ENCODE measurements around the gene RBMXL3.

RBMXL3 gene

GRCh38 chrX:115233497-115234455 is 44.6 kb downstream of the RBMXL3 start, which contains the start of gene LRCH2:
Gene LRCH2 (minus strand): TSS chrX:115234096. CDS start chrX:115234041, 55 bp downstream.
- DNase-seq (ENCODE audit: low read depth, low spot score): no peak

GRCh38 chrX:115234461-115234860 is 45.3 kb downstream of the RBMXL3 start:
- DNase-seq (ENCODE audit: low read depth, low spot score): no peak

GRCh38 chrX:115236560-115236959 is 47.4 kb downstream of the RBMXL3 start:
- DNase-seq (ENCODE audit: low read depth, low spot score): no peak

GRCh38 chrX:115237056-115237455 is 47.8 kb downstream of the RBMXL3 start:
- no peak for DNase-seq (ENCODE audit: low read depth, low spot score)

All from activated CD4-positive, CD25-positive, alpha-beta regulatory T cell treated with anti-CD3 and anti-CD28 coated beads, Interleukin-2, amount 50 U/mL, for 16 hours (primary cell).